Activated T-helper 17 cell treated with anti-CD3 and anti-CD28 coated beads, Interleukin-2, amount 50 U/mL, for 72 hours (primary cell): ENCODE data around the gene DEFB121. TPM values are rescaled to one million over a fixed set of nuclear protein-coding genes. Genes with fewer than 3 reads are reported as not detected.
"Not testable (repeated sequence)": the region's sequence is repeated elsewhere in the genome, so short reads cannot be mapped to it uniquely, and the experiment has no call there.

Source experiments
- ATAC-seq: fragments of 150-1000 bp; cut with Tn5 transposase; replicated peaks from 2 replicates; pipeline ENCODE4 v1.10.0; 2021; ENCODE audit warnings: mild to moderate bottlenecking, moderate library complexity
- H3K27ac Mint-ChIP-seq: one replicate; pipeline ENCODE4 v1.8.0; 2022; ENCODE audit warnings: mixed read lengths
- H3K27me3 Mint-ChIP-seq: one replicate; pipeline ENCODE4 v1.8.0; 2022; ENCODE audit warnings: mixed read lengths
- H3K36me3 Mint-ChIP-seq: one replicate; pipeline ENCODE4 v1.8.0; 2022; ENCODE audit warnings: low read depth, mild to moderate bottlenecking, mixed read lengths
- H3K4me1 Mint-ChIP-seq: one replicate; pipeline ENCODE4 v1.8.0; 2022; ENCODE audit warnings: mixed read lengths
- H3K4me3 Mint-ChIP-seq: one replicate; pipeline ENCODE4 v1.8.0; 2022; ENCODE audit warnings: mild to moderate bottlenecking, mixed read lengths
- H3K9me3 Mint-ChIP-seq: one replicate; pipeline ENCODE4 v1.8.0; 2022; ENCODE audit warnings: mixed read lengths
- total RNA-seq, 2 donors: library from RNA; stranded (reverse); gene quantifications; one replicate each; pipeline ENCODE4 v1.2.3, GENCODE V29; 2022

Gene DEFB121
- total RNA-seq, 2 donors from 2014 or later = not detected

GRCh38 chr20:31403886-31404285 is 2.1 kb downstream of the DEFB121 start:
- Mint-ChIP-seq H3K4me1 (no peaks in the 10 kb centered on the region), H3K27ac (no peak overlapping the region), H3K9me3 (no peaks in the 10 kb centered on the region), H3K27me3 (peaks cover 25% of the 10 kb centered on the region), H3K4me3 (no peak overlapping the region), H3K36me3 (no peaks in the 10 kb centered on the region)
- no peak for ATAC-seq

- H3K4me3 Mint-ChIP-seq = no peak overlapping the region
- no peaks in the 10 kb centered on the region for H3K9me3 Mint-ChIP-seq
- no peaks in the 10 kb centered on the region for H3K4me1 Mint-ChIP-seq
- H3K27ac Mint-ChIP-seq = no peak overlapping the region
- peaks cover 23% of the 10 kb centered on the region for H3K27me3 Mint-ChIP-seq
- ATAC-seq = no peak
- no peaks in the 10 kb centered on the region for H3K36me3 Mint-ChIP-seq
Measured at GRCh38 chr20:31394900-31395299, 11.1 kb downstream of the DEFB121 start.

- Mint-ChIP-seq H3K4me3 (no peak overlapping the region), H3K9me3 (no peaks in the 10 kb centered on the region), H3K27me3 (peaks cover 30% of the 10 kb centered on the region), H3K27ac (no peak overlapping the region), H3K36me3 (no peaks in the 10 kb centered on the region), H3K4me1 (no peaks in the 10 kb centered on the region)
- ATAC-seq = no peak
Measured at GRCh38 chr20:31392836-31393235, 13.2 kb downstream of the DEFB121 start.

GRCh38 chr20:31390490-31390889 is 15.5 kb downstream of the DEFB121 start, which contains the start of gene DEFB119:
Gene DEFB119, minus strand, starts transcription at chr20:31390590. Its CDS starts 107 bp downstream, at chr20:31390483.
- Mint-ChIP-seq H3K4me3 (no peak within 1 kb of the TSS), H3K4me1 (no peaks in the 10 kb centered on the region), H3K27ac (no peak within 1 kb of the TSS), H3K27me3 (peaks cover 30% of the 10 kb centered on the region), H3K36me3 (no peaks in the 10 kb centered on the region), H3K9me3 (no peaks in the 10 kb centered on the region)
- ATAC-seq = no peak

- H3K4me1 Mint-ChIP-seq = no peaks in the 10 kb centered on the region
- H3K9me3 Mint-ChIP-seq = no peaks in the 10 kb centered on the region
- no peak overlapping the region for H3K27ac Mint-ChIP-seq
- ATAC-seq = no peak
- H3K27me3 Mint-ChIP-seq = peaks cover 13% of the 10 kb centered on the region
- no peaks in the 10 kb centered on the region for H3K36me3 Mint-ChIP-seq
- H3K4me3 Mint-ChIP-seq = no peak overlapping the region
Measured at GRCh38 chr20:31374346-31374745, 31.7 kb downstream of the DEFB121 start.

GRCh38 chr20:31368301-31368700 is 37.7 kb downstream of the DEFB121 start, which contains the start of gene DEFB118:
Gene DEFB118, plus strand, starts transcription at chr20:31368601. Its CDS starts 50 bp downstream, at chr20:31368651.
- H3K36me3 Mint-ChIP-seq = no peaks in the 10 kb centered on the region
- H3K27ac Mint-ChIP-seq = no peak within 1 kb of the TSS
- H3K9me3 Mint-ChIP-seq = peaks cover 3% of the 10 kb centered on the region
- no peaks in the 10 kb centered on the region for H3K4me1 Mint-ChIP-seq
- no peak within 1 kb of the TSS for H3K4me3 Mint-ChIP-seq
- peaks cover 9% of the 10 kb centered on the region for H3K27me3 Mint-ChIP-seq
- ATAC-seq = no peak

- not testable (repeated sequence) for H3K27ac Mint-ChIP-seq, H3K36me3 Mint-ChIP-seq, H3K4me3 Mint-ChIP-seq, H3K27me3 Mint-ChIP-seq, H3K4me1 Mint-ChIP-seq, ATAC-seq, H3K9me3 Mint-ChIP-seq
Measured at GRCh38 chr20:31364272-31364671, 41.7 kb downstream of the DEFB121 start.

- no peak overlapping the region for H3K4me3 Mint-ChIP-seq
- peaks cover 6% of the 10 kb centered on the region for H3K9me3 Mint-ChIP-seq
- peaks cover 11% of the 10 kb centered on the region for H3K27me3 Mint-ChIP-seq
- H3K4me1 Mint-ChIP-seq = no peaks in the 10 kb centered on the region
- H3K27ac Mint-ChIP-seq = no peak overlapping the region
- no peak for ATAC-seq
- no peaks in the 10 kb centered on the region for H3K36me3 Mint-ChIP-seq
Measured at GRCh38 chr20:31363295-31363694, 42.7 kb downstream of the DEFB121 start.

- Mint-ChIP-seq H3K27ac (no peak overlapping the region), H3K36me3 (no peaks in the 10 kb centered on the region), H3K27me3 (peaks cover 13% of the 10 kb centered on the region), H3K4me3 (no peak overlapping the region), H3K9me3 (no peaks in the 10 kb centered on the region), H3K4me1 (no peaks in the 10 kb centered on the region)
- ATAC-seq = no peak
Measured at GRCh38 chr20:31355981-31356380, 50.0 kb downstream of the DEFB121 start.

Other genes with a start within 250 kb of the DEFB121 start
- gene DEFB115, start 148.6 kb downstream of the DEFB121 start, total RNA-seq = not detected
- not detected for gene DEFB116, start 97.6 kb downstream of the DEFB121 start, total RNA-seq
- not detected for gene DEFB118, start 37.6 kb downstream of the DEFB121 start, total RNA-seq
- gene DEFB119, start 15.6 kb downstream of the DEFB121 start, total RNA-seq = not detected
- not detected for gene DEFB123, start 34.4 kb upstream of the DEFB121 start, total RNA-seq
- not detected for gene DEFB124, start 68.9 kb upstream of the DEFB121 start, total RNA-seq
- gene REM1, start 69.1 kb upstream of the DEFB121 start, total RNA-seq = not detected
- gene HM13, start 108.2 kb upstream of the DEFB121 start, total RNA-seq = 100 to 1,000 TPM; 129 to 164 TPM
- gene ID1, start 199.1 kb upstream of the DEFB121 start, total RNA-seq = 1 to 10 TPM; 2.9 to 5.3 TPM
- not detected for gene COX4I2, start 231.7 kb upstream of the DEFB121 start, total RNA-seq